Stimulated activated CD4-positive, alpha-beta T cell treated with anti-CD3 and anti-CD28 coated beads, Interleukin-1b, Interleukin-23, amount 100 ng/mL, for 1 hour (primary cell): Measurements from ENCODE around the gene ZBTB40.

Source experiments
- DNase-seq, 2 donors: peaks; one replicate each; pipeline ENCODE4 v3.0.0-alpha.2; 2020; ENCODE audit warnings: low read depth in 2 of 2

The ZBTB40 gene

GRCh38 chr1:22465671-22466070, 14.0 kb downstream of the ZBTB40 start:
- no peak for DNase-seq

GRCh38 chr1:22470227-22470626, 18.6 kb downstream of the ZBTB40 start:
- no peak for DNase-seq

- DNase-seq, result no peak
Observed at GRCh38 chr1:22471078-22471477, 19.4 kb downstream of the ZBTB40 start.

GRCh38 chr1:22471610-22472009, 20.0 kb downstream of the ZBTB40 start:
- no peak for DNase-seq

GRCh38 chr1:22472596-22472995, 20.9 kb downstream of the ZBTB40 start:
- DNase-seq, result no peak

- no peak for DNase-seq
Observed at GRCh38 chr1:22473952-22474351, 22.3 kb downstream of the ZBTB40 start.

- no peak for DNase-seq
Observed at GRCh38 chr1:22476566-22476965, 24.9 kb downstream of the ZBTB40 start.

- DNase-seq, result no peak
Observed at GRCh38 chr1:22483121-22483520, 31.5 kb downstream of the ZBTB40 start.

- DNase-seq, result no peak
Observed at GRCh38 chr1:22484706-22485345, 33.2 kb downstream of the ZBTB40 start.

GRCh38 chr1:22485431-22485830, 33.8 kb downstream of the ZBTB40 start:
- DNase-seq, result no peak

- DNase-seq, result no peak
Observed at GRCh38 chr1:22487781-22488180, 36.1 kb downstream of the ZBTB40 start.

- no peak for DNase-seq
Observed at GRCh38 chr1:22488319-22488718, 36.7 kb downstream of the ZBTB40 start.

GRCh38 chr1:22489278-22489677, 37.6 kb downstream of the ZBTB40 start:
- no peak for DNase-seq

GRCh38 chr1:22489823-22490222, 38.2 kb downstream of the ZBTB40 start:
- DNase-seq, result no peak

- no peak for DNase-seq
Observed at GRCh38 chr1:22490309-22490708, 38.7 kb downstream of the ZBTB40 start.

- DNase-seq, result no peak
Observed at GRCh38 chr1:22491995-22492715, 40.5 kb downstream of the ZBTB40 start.

- DNase-seq, result no peak
Observed at GRCh38 chr1:22494144-22494543, 42.5 kb downstream of the ZBTB40 start.

- DNase-seq, result no peak
Observed at GRCh38 chr1:22494943-22495579, 43.4 kb downstream of the ZBTB40 start.

GRCh38 chr1:22496536-22497160, 45.0 kb downstream of the ZBTB40 start:
- DNase-seq, result no peak

- DNase-seq, result no peak
Observed at GRCh38 chr1:22498463-22498862, 46.8 kb downstream of the ZBTB40 start.

GRCh38 chr1:22500058-22500457, 48.4 kb downstream of the ZBTB40 start:
- DNase-seq, result no peak

- DNase-seq, result no peak
Observed at GRCh38 chr1:22500471-22500870, 48.8 kb downstream of the ZBTB40 start.

- DNase-seq, result no peak
Observed at GRCh38 chr1:22502202-22502601, 50.6 kb downstream of the ZBTB40 start.
